Kidney epithelial cell (primary cell): ENCODE data around the gene RASGRF2. TPM values are rescaled to one million over a fixed set of nuclear protein-coding genes. Genes with fewer than 3 reads are reported as not detected.

Experiments
- DNase-seq: peaks from one replicate; pipeline ENCODE4 v3.0.0-alpha.2; 2010; ENCODE audit warnings: low read depth
- H3K27me3 ChIP-seq: 2 replicates; pipeline ENCODE4 v1.6.0; 2011; ENCODE audit warnings: low read length; ENCODE audit not compliant: control insufficient read depth, insufficient read depth
- H3K36me3 ChIP-seq: 2 replicates; pipeline ENCODE4 v1.5.1; 2011; ENCODE audit warnings: low read length; ENCODE audit not compliant: control insufficient read depth, insufficient read depth
- H3K4me3 ChIP-seq: 2 replicates; pipeline ENCODE4 v1.5.1; 2011; ENCODE audit warnings: low read depth, mild to moderate bottlenecking, control low read depth, low read length
- CTCF ChIP-seq: IDR thresholded peaks from 2 replicates; pipeline ENCODE4 v1.5.1; 2011; ENCODE audit warnings: mild to moderate bottlenecking, moderate library complexity, low read length, control low read depth, inconsistent platforms; ENCODE audit not compliant: insufficient read depth, poor library complexity, severe bottlenecking
- total RNA-seq: library from RNA; depleted of rRNA; stranded (reverse); fragments of >200 nt; gene quantifications from 2 replicates; pipeline ENCODE4 v1.2.3, GENCODE V29; 2015

RASGRF2 gene
- total RNA-seq, 1 donor from 2014 or later, result 5.8 TPM

- no peak overlapping the region for H3K4me3 ChIP-seq
- TF ChIP-seq CTCF, result no peak
- no peaks in the 10 kb centered on the region for H3K27me3 ChIP-seq
- DNase-seq, result no peak
- peaks cover 1% of the 10 kb centered on the region for H3K36me3 ChIP-seq
Observed at GRCh38 chr5:80982093-80982492, 21.9 kb downstream of the RASGRF2 start.

- no peak for TF ChIP-seq CTCF
- no peak for DNase-seq
- H3K36me3 ChIP-seq, result peaks cover 1% of the 10 kb centered on the region
- H3K4me3 ChIP-seq, result no peak overlapping the region
- no peaks in the 10 kb centered on the region for H3K27me3 ChIP-seq
Observed at GRCh38 chr5:80985600-80986228, 25.6 kb downstream of the RASGRF2 start.

- TF ChIP-seq CTCF, result no peak
- DNase-seq, result no peak
- Histone ChIP-seq H3K4me3 (no peak overlapping the region), H3K27me3 (no peaks in the 10 kb centered on the region), H3K36me3 (no peaks in the 10 kb centered on the region)
Observed at GRCh38 chr5:80986382-80986781, 26.2 kb downstream of the RASGRF2 start.

- Histone ChIP-seq H3K36me3 (no peaks in the 10 kb centered on the region), H3K27me3 (no peaks in the 10 kb centered on the region), H3K4me3 (no peak overlapping the region)
- TF ChIP-seq CTCF, result no peak
- DNase-seq, result no peak
Observed at GRCh38 chr5:80987078-80987766, 27.1 kb downstream of the RASGRF2 start.

GRCh38 chr5:80988419-80988935 lies 28.3 kb downstream of the RASGRF2 start:
- Histone ChIP-seq H3K4me3 (no peak overlapping the region), H3K27me3 (no peaks in the 10 kb centered on the region), H3K36me3 (no peaks in the 10 kb centered on the region)
- no peak for DNase-seq
- no peak for TF ChIP-seq CTCF

GRCh38 chr5:80989883-80990282 lies 29.7 kb downstream of the RASGRF2 start:
- no peak for DNase-seq
- no peaks in the 10 kb centered on the region for H3K36me3 ChIP-seq
- no peak overlapping the region for H3K4me3 ChIP-seq
- TF ChIP-seq CTCF, result no peak
- H3K27me3 ChIP-seq, result no peaks in the 10 kb centered on the region
